ENCODE data around the gene AFF3.

AFF3 gene

GRCh38 chr2:99854236-99854852, 288.0 kb downstream of the AFF3 start:
- DNase-seq (ENCODE audit: low read depth), result no peak

- DNase-seq (ENCODE audit: low read depth), result no peak
Observed at GRCh38 chr2:99852956-99853355, 289.4 kb downstream of the AFF3 start.

- DNase-seq (ENCODE audit: low read depth), result no peak
Observed at GRCh38 chr2:99852376-99852934, 289.9 kb downstream of the AFF3 start.

GRCh38 chr2:99851811-99852210, 290.6 kb downstream of the AFF3 start:
- no peak for DNase-seq (ENCODE audit: low read depth)

GRCh38 chr2:99851089-99851488, 291.3 kb downstream of the AFF3 start:
- DNase-seq (ENCODE audit: low read depth), result no peak

GRCh38 chr2:99850084-99850710, 292.2 kb downstream of the AFF3 start:
- DNase-seq (ENCODE audit: low read depth), result no peak

- DNase-seq (ENCODE audit: low read depth), result no peak
Observed at GRCh38 chr2:99846462-99847107, 295.8 kb downstream of the AFF3 start.

- DNase-seq (ENCODE audit: low read depth), result no peak
Observed at GRCh38 chr2:99845296-99845695, 297.1 kb downstream of the AFF3 start.

GRCh38 chr2:99842451-99842850, 299.9 kb downstream of the AFF3 start:
- DNase-seq (ENCODE audit: low read depth), result no peak

GRCh38 chr2:99841749-99842148, 300.6 kb downstream of the AFF3 start:
- DNase-seq (ENCODE audit: low read depth), result no peak

GRCh38 chr2:99840831-99841230, 301.6 kb downstream of the AFF3 start:
- DNase-seq (ENCODE audit: low read depth), result no peak

- DNase-seq (ENCODE audit: low read depth), result no peak
Observed at GRCh38 chr2:99836690-99837605, 305.4 kb downstream of the AFF3 start.

GRCh38 chr2:99834426-99834825, 308.0 kb downstream of the AFF3 start:
- no peak for DNase-seq (ENCODE audit: low read depth)

- no peak for DNase-seq (ENCODE audit: low read depth)
Observed at GRCh38 chr2:99833586-99834201, 308.7 kb downstream of the AFF3 start.

- DNase-seq (ENCODE audit: low read depth), result no peak
Observed at GRCh38 chr2:99832926-99833325, 309.5 kb downstream of the AFF3 start.

GRCh38 chr2:99831772-99832171, 310.6 kb downstream of the AFF3 start:
- no peak for DNase-seq (ENCODE audit: low read depth)

GRCh38 chr2:99827296-99827999, 314.9 kb downstream of the AFF3 start:
- no peak for DNase-seq (ENCODE audit: low read depth)

GRCh38 chr2:99825630-99826029, 316.8 kb downstream of the AFF3 start:
- no peak for DNase-seq (ENCODE audit: low read depth)

GRCh38 chr2:99824758-99825157, 317.6 kb downstream of the AFF3 start:
- DNase-seq (ENCODE audit: low read depth), result no peak

- DNase-seq (ENCODE audit: low read depth), result no peak
Observed at GRCh38 chr2:99822474-99823207, 319.7 kb downstream of the AFF3 start.

Data from stimulated activated CD4-positive, alpha-beta T cell treated with anti-CD3 and anti-CD28 coated beads, Interleukin-2, amount 100 ng/mL, for 4 hours (primary cell).